CD14-positive monocyte (primary cell): ENCODE results near the gene SERPINC1. TPM values are rescaled to one million over a fixed set of nuclear protein-coding genes. Genes with fewer than 3 reads are reported as not detected.
"Not testable (repeated sequence)": the region's sequence is repeated elsewhere in the genome, so short reads cannot be mapped to it uniquely, and the experiment has no call there.

ENCODE experiments used
- DNase-seq, 3 donors: peaks; one replicate each; pipeline ENCODE4 v3.0.0-alpha.2; 2011 to 2022
- H2AFZ ChIP-seq: 2 replicates; pipeline ENCODE4 v1.6.0; 2012; ENCODE audit warnings: mild to moderate bottlenecking, low read depth, low read length, inconsistent platforms; ENCODE audit not compliant: insufficient read depth, poor library complexity, severe bottlenecking
- H3K27ac ChIP-seq, 2 donors: 1 replicate in 1 of 2; 2 replicates in 1 of 2; pipeline ENCODE4 v1.5.1; 2012 to 2013; ENCODE audit warnings: low read length in 2 of 2, control low read depth in 1 of 2, inconsistent platforms in 1 of 2, low read depth in 1 of 2, mild to moderate bottlenecking in 1 of 2
- H3K27me3 ChIP-seq, 2 donors: one replicate each; pipeline versions ENCODE4 v1.6.0 to v1.6.1; 2011 to 2013; ENCODE audit warnings: low read length in 2 of 2; ENCODE audit not compliant: control insufficient read depth in 2 of 2, insufficient read depth in 2 of 2
- H3K36me3 ChIP-seq, 2 donors: replicated peaks in 1 of 2; 1 replicate in 1 of 2; 2 replicates in 1 of 2; pipeline versions ENCODE4 v1.5.1 to v1.6.1; 2012 to 2013; ENCODE audit warnings: low read length in 2 of 2, control low read depth in 1 of 2, inconsistent platforms in 1 of 2, mild to moderate bottlenecking in 1 of 2; ENCODE audit not compliant: insufficient read depth in 2 of 2, control insufficient read depth in 1 of 2
- H3K4me1 ChIP-seq, 2 donors: 1 replicate in 1 of 2; 2 replicates in 1 of 2; pipeline versions ENCODE4 v1.5.1 to v1.6.1; 2012 to 2013; ENCODE audit warnings: low read length in 2 of 2, control low read depth in 1 of 2, inconsistent platforms in 1 of 2, mild to moderate bottlenecking in 1 of 2, moderate library complexity in 1 of 2; ENCODE audit not compliant: insufficient read depth in 2 of 2, control insufficient read depth in 1 of 2
- H3K4me2 ChIP-seq: replicated peaks from 2 replicates; pipeline ENCODE3; 2012; ENCODE audit warnings: low read length, moderate library complexity, mild to moderate bottlenecking; ENCODE audit not compliant: poor library complexity, severe bottlenecking; ENCODE audit errors: extremely low read depth
- H3K4me3 ChIP-seq, 3 experiments: fragments of 200-600 bp in 1 of 3; sonication (generic) in 1 of 3; replicated peaks in 1 of 3; 1 replicate in 2 of 3; 2 replicates in 1 of 3; pipeline ENCODE4 v1.5.1; 2011 to 2013; ENCODE audit warnings: low read length in 3 of 3, mild to moderate bottlenecking in 3 of 3, control low read depth in 2 of 3, low read depth in 2 of 3, inconsistent platforms in 1 of 3, moderate library complexity in 1 of 3
- H3K79me2 ChIP-seq: 2 replicates; pipeline ENCODE4 v1.6.0; 2012; ENCODE audit warnings: mild to moderate bottlenecking, control low read depth, inconsistent platforms, low read length, moderate library complexity; ENCODE audit not compliant: insufficient read depth
- H3K9ac ChIP-seq: 2 replicates; pipeline ENCODE4 v1.6.0; 2017; ENCODE audit warnings: low read length, mild to moderate bottlenecking; ENCODE audit not compliant: insufficient read depth, poor library complexity, severe bottlenecking
- H3K9me3 ChIP-seq, 2 donors: replicated peaks in 1 of 2; 1 replicate in 1 of 2; 2 replicates in 1 of 2; pipeline versions ENCODE4 v1.5.1 to v1.6.1; 2012 to 2013; ENCODE audit warnings: low read length in 2 of 2, control low read depth in 1 of 2; ENCODE audit not compliant: control insufficient read depth in 1 of 2, insufficient read depth in 1 of 2
- H4K20me1 ChIP-seq: 2 replicates; pipeline ENCODE4 v1.6.0; 2012; ENCODE audit warnings: mild to moderate bottlenecking, low read length, control low read depth, moderate library complexity; ENCODE audit not compliant: insufficient read depth
- H3K27ac Mint-ChIP-seq, 7 donors: one replicate each; pipeline ENCODE4 v1.8.0; 2020; ENCODE audit warnings: mild to moderate bottlenecking in 7 of 7, mixed read lengths in 7 of 7, moderate library complexity in 6 of 7, inconsistent platforms in 2 of 7
- H3K27me3 Mint-ChIP-seq, 3 donors: one replicate each; pipeline ENCODE4 v1.8.0; 2021 to 2022; ENCODE audit warnings: low read depth in 3 of 3, mild to moderate bottlenecking in 3 of 3, mixed read lengths in 3 of 3, moderate library complexity in 3 of 3, inconsistent platforms in 1 of 3
- H3K36me3 Mint-ChIP-seq, 2 donors: one replicate each; pipeline ENCODE4 v1.8.0; 2020; ENCODE audit warnings: mixed read lengths in 2 of 2, inconsistent platforms in 1 of 2, mild to moderate bottlenecking in 1 of 2
- H3K4me1 Mint-ChIP-seq: one replicate; pipeline ENCODE4 v1.8.0; 2020; ENCODE audit warnings: mild to moderate bottlenecking, mixed read lengths
- H3K4me3 Mint-ChIP-seq, 2 donors: one replicate each; pipeline ENCODE4 v1.8.0; 2020; ENCODE audit warnings: mild to moderate bottlenecking in 2 of 2, mixed read lengths in 2 of 2, moderate library complexity in 1 of 2
- H3K9me3 Mint-ChIP-seq, 7 donors: one replicate each; pipeline ENCODE4 v1.8.0; 2020 to 2022; ENCODE audit warnings: mixed read lengths in 7 of 7, mild to moderate bottlenecking in 6 of 7, moderate library complexity in 6 of 7, inconsistent platforms in 2 of 7
- CTCF ChIP-seq: fragments of 200-600 bp; IDR thresholded peaks from one replicate; pipeline ENCODE4 v1.8.0; 2022; ENCODE audit warnings: antibody characterized with exemption, mild to moderate bottlenecking
- WGBS: methylation state at CpG from one replicate; pipeline ENCODE4 v1.1.5; 2013; ENCODE audit warnings: missing lambda C conversion rate; ENCODE audit not compliant: insufficient coverage; 5-methylcytosine and 5-hydroxymethylcytosine counted together
- intact Hi-C, 2 donors: fragments of 100-400 bp; cut with micrococcal nuclease; formaldehyde crosslinking; loops; one replicate each; pipeline versions ENCODE4 v1.15.0 to v1.15.1; 2023
- polyA plus RNA-seq, 3 donors: library from polyadenylated mRNA; depleted of rRNA in 1 of 3; unstranded in 2 of 3; stranded (reverse) in 1 of 3; fragments of 300-500 nt in 2 of 3; fragments of >200 nt in 1 of 3; fragmentation: Illumina TruSeq in 2 of 3; gene quantifications; 1 replicate in 2 of 3; 2 replicates in 1 of 3; pipeline ENCODE4 v1.2.3, GENCODE V29; 2012 to 2021

The SERPINC1 gene
- polyA plus RNA-seq, 3 donors, result 0.23 TPM; not detected in 2

GRCh38 chr1:173861731-173862145 is 55.4 kb downstream of the SERPINC1 start:
- no peaks in the 10 kb centered on the region for H3K9me3 ChIP-seq
- H3K36me3 ChIP-seq, result peaks cover 65 to 82% of the 10 kb centered on the region in 2 donors
- Mint-ChIP-seq H3K27ac (peak overlapping the region in 1 of 7 donors; percentile 18), H3K4me3 (no peak overlapping the region), H3K27me3 (no peaks in the 10 kb centered on the region), H3K9me3 (no peaks in the 10 kb centered on the region), H3K36me3 (peaks cover 56 to 77% of the 10 kb centered on the region in 2 donors), H3K4me1 (peaks cover 22% of the 10 kb centered on the region)
- peaks cover 19% of the 10 kb centered on the region for H4K20me1 ChIP-seq
- H3K4me1 ChIP-seq, result peaks cover 11 to 15% of the 10 kb centered on the region in 2 donors
- H2AFZ ChIP-seq, result no peak overlapping the region
- intact Hi-C loops, result loop anchor here (10.0 kb wide), 2 partner anchors 303 to 387 kb away; partner anchors contain the start of gene PRDX6 (in 1 of the 2)
- no peak overlapping the region for H3K4me2 ChIP-seq
- no peak overlapping the region for H3K27ac ChIP-seq
- WGBS, result 100% methylated on average over 6 of the region's 7 CpGs
- no peak for TF ChIP-seq CTCF
- no peak overlapping the region for H3K4me3 ChIP-seq
- no peak overlapping the region for H3K9ac ChIP-seq
- no peak for DNase-seq
- H3K79me2 ChIP-seq, result peaks cover 19% of the 10 kb centered on the region
- no peaks in the 10 kb centered on the region for H3K27me3 ChIP-seq

GRCh38 chr1:173860065-173860464 is 57.1 kb downstream of the SERPINC1 start:
- no peaks in the 10 kb centered on the region for H3K9me3 ChIP-seq
- peaks cover 62 to 82% of the 10 kb centered on the region in 2 donors for H3K36me3 ChIP-seq
- Mint-ChIP-seq H3K27ac (no peak overlapping the region), H3K27me3 (no peaks in the 10 kb centered on the region), H3K4me3 (no peak overlapping the region), H3K36me3 (peaks cover 55 to 83% of the 10 kb centered on the region in 2 donors), H3K9me3 (no peaks in the 10 kb centered on the region), H3K4me1 (peaks cover 6% of the 10 kb centered on the region)
- H2AFZ ChIP-seq, result no peak overlapping the region
- H3K79me2 ChIP-seq, result peaks cover 4% of the 10 kb centered on the region
- H3K4me1 ChIP-seq, result no peaks in the 10 kb centered on the region
- no CpG with 5 or more reads among the region's 1 CpG for WGBS
- no peaks in the 10 kb centered on the region for H3K27me3 ChIP-seq
- peaks cover 19% of the 10 kb centered on the region for H4K20me1 ChIP-seq
- no peak overlapping the region for H3K9ac ChIP-seq
- intact Hi-C loops, result loop anchor here (10.0 kb wide), 2 partner anchors 305 to 385 kb away; partner anchors contain the start of gene PRDX6 (in 1 of the 2)
- no peak overlapping the region for H3K27ac ChIP-seq
- DNase-seq, result no peak
- no peak overlapping the region for H3K4me3 ChIP-seq
- TF ChIP-seq CTCF, result no peak
- no peak overlapping the region for H3K4me2 ChIP-seq

GRCh38 chr1:173859547-173859946 is 57.6 kb downstream of the SERPINC1 start:
- DNase-seq, H2AFZ ChIP-seq, H3K27ac ChIP-seq, H3K4me1 Mint-ChIP-seq, H3K9me3 Mint-ChIP-seq, H3K9ac ChIP-seq, H3K4me3 Mint-ChIP-seq, H3K27me3 Mint-ChIP-seq, H3K4me1 ChIP-seq, intact Hi-C loops, H3K27me3 ChIP-seq, H3K9me3 ChIP-seq, H3K4me3 ChIP-seq, H3K4me2 ChIP-seq, H3K79me2 ChIP-seq: not testable (repeated sequence)
- Histone ChIP-seq H4K20me1 (peaks cover 14% of the 10 kb centered on the region), H3K36me3 (peaks cover 58 to 82% of the 10 kb centered on the region in 2 donors)
- WGBS, result 100% methylated on average over 2 of the region's 5 CpGs
- H3K36me3 Mint-ChIP-seq, result peaks cover 56 to 83% of the 10 kb centered on the region in 2 donors
- peak overlapping the region in 1 of 7 donors; percentile 25 for H3K27ac Mint-ChIP-seq
